Gastrocnemius medialis (tissue), 4 donors: Measurements from ENCODE around the gene CEP112. TPM values are rescaled to one million over a fixed set of nuclear protein-coding genes. Genes with fewer than 3 reads are reported as not detected.
"Not testable (repeated sequence)": the region's sequence is repeated elsewhere in the genome, so short reads cannot be mapped to it uniquely, and the experiment has no call there.

Experiments used
- ATAC-seq, 2 donors: fragments of 150-250 bp; one replicate each; pipeline ENCODE4 v1.9.1; 2016
- DNase-seq, 2 donors: peaks; one replicate each; pipeline ENCODE4 v3.0.0-alpha.2; 2019
- H3K27ac ChIP-seq, 4 donors: fragments of 200-600 bp; sonication (generic); 1 replicate in 1 of 4; 2 replicates in 3 of 4; pipeline ENCODE4 v1.5.1; 2016 to 2018; ENCODE audit warnings: mild to moderate bottlenecking in 2 of 4, moderate library complexity in 1 of 4
- H3K27me3 ChIP-seq, 3 donors: fragments of 200-600 bp; sonication (generic) in 2 of 3; 1 replicate in 1 of 3; 2 replicates in 2 of 3; pipeline versions ENCODE4 v1.5.1 to v1.6.0; 2016 to 2019; ENCODE audit warnings: mild to moderate bottlenecking in 1 of 3, moderate library complexity in 1 of 3
- H3K36me3 ChIP-seq, 2 donors: fragments of 200-600 bp; sonication (generic) in 1 of 2; one replicate each; pipeline ENCODE4 v1.5.1; 2017 to 2018
- H3K4me1 ChIP-seq, 2 donors: fragments of 200-600 bp; sonication (generic) in 1 of 2; one replicate each; pipeline ENCODE4 v1.5.1; 2016 to 2017; ENCODE audit warnings: mild to moderate bottlenecking in 2 of 2
- H3K4me3 ChIP-seq, 4 donors: fragments of 200-600 bp; sonication (generic) in 3 of 4; 1 replicate in 1 of 4; 2 replicates in 3 of 4; pipeline ENCODE4 v1.5.1; 2016 to 2019; ENCODE audit warnings: mild to moderate bottlenecking in 2 of 4
- H3K9me3 ChIP-seq, 3 donors: fragments of 200-600 bp; sonication (generic) in 2 of 3; 1 replicate in 1 of 3; 2 replicates in 2 of 3; pipeline ENCODE4 v1.5.1; 2016 to 2019
- CTCF ChIP-seq, 5 experiments: fragments of 450-650 bp in 3 of 5; fragments of 200-600 bp in 2 of 5; sonication (generic) in 2 of 5; IDR thresholded peaks in 4 of 5; conservative IDR thresholded peaks in 1 of 5; 1 replicate in 4 of 5; 2 replicates in 1 of 5; pipeline ENCODE4 v1.5.1; 2016 to 2019; ENCODE audit warnings: antibody characterized with exemption in 5 of 5, mild to moderate bottlenecking in 3 of 5, moderate library complexity in 3 of 5
- POLR2A ChIP-seq, 2 donors: fragments of 450-650 bp; IDR thresholded peaks; one replicate each; pipeline ENCODE4 v1.6.1; 2017; ENCODE audit warnings: antibody characterized with exemption in 2 of 2, mild to moderate bottlenecking in 2 of 2, moderate library complexity in 2 of 2
- in situ Hi-C, 4 donors: fragments of 200-750 bp; cut with MboI; loops; one replicate each; pipeline versions ENCODE4 v1.15.0 to v1.8.0; 2017; ENCODE audit warnings: low sequenced_read_pairs in 4 of 4
- intact Hi-C: fragments of 100-400 bp; cut with DNase I; formaldehyde crosslinking; loops from one replicate; pipeline ENCODE4 v1.15.1; 2023; ENCODE audit warnings: low total_unique reads
- total RNA-seq, 4 donors: library from RNA; depleted of rRNA; stranded (reverse); fragments of >200 nt; gene quantifications; one replicate each; pipeline versions ENCODE4 v1.1.0 to v1.2.3, GENCODE V29; 2016

The CEP112 gene
- total RNA-seq, 4 donors from 2014 or later, result 6.1 to 8.7 (median 7.1) TPM

- TF ChIP-seq CTCF (IDR thresholded peaks at IDR 0.05 in 4 of 5, conservative IDR thresholded peaks at IDR 0.05 in 1 of 5), result no peak
- no peak for TF ChIP-seq POLR2A (IDR thresholded peaks at IDR 0.05)
- in situ Hi-C loops, result no loop called here
Observed at GRCh38 chr17:66085221-66085620, 106.7 kb downstream of the CEP112 start.

GRCh38 chr17:66080670-66081069, 111.3 kb downstream of the CEP112 start:
- ATAC-seq, DNase-seq, H3K27ac ChIP-seq, H3K36me3 ChIP-seq, H3K4me3 ChIP-seq, intact Hi-C loops, in situ Hi-C loops, H3K9me3 ChIP-seq, H3K4me1 ChIP-seq, H3K27me3 ChIP-seq: not testable (repeated sequence)

More at GRCh38 chr17:66085221-66085620, 106.7 kb downstream of the CEP112 start:
- Histone ChIP-seq H3K4me1 (no peaks in the 10 kb centered on the region), H3K36me3 (no peaks in the 10 kb centered on the region), H3K27me3 (no peaks in the 10 kb centered on the region), H3K27ac (no peak overlapping the region), H3K4me3 (no peak overlapping the region), H3K9me3 (no peaks in the 10 kb centered on the region)
- no peak for ATAC-seq
- DNase-seq, result no peak
- intact Hi-C loops, result no loop called here

GRCh38 chr17:66076546-66077190, 115.3 kb downstream of the CEP112 start:
- in situ Hi-C loops (no loop called here), intact Hi-C loops (no loop called here)
- no peaks in the 10 kb centered on the region for H3K9me3 ChIP-seq
- TF ChIP-seq CTCF (IDR thresholded peaks at IDR 0.05 in 4 of 5, conservative IDR thresholded peaks at IDR 0.05 in 1 of 5) (no peak), POLR2A (IDR thresholded peaks at IDR 0.05) (no peak)
- ATAC-seq, result no peak
- no peak for DNase-seq
- H3K27ac ChIP-seq, result no peak overlapping the region
- H3K4me1 ChIP-seq, result no peaks in the 10 kb centered on the region
- no peaks in the 10 kb centered on the region for H3K36me3 ChIP-seq
- no peaks in the 10 kb centered on the region for H3K27me3 ChIP-seq
- no peak overlapping the region for H3K4me3 ChIP-seq

GRCh38 chr17:66073384-66073783, 118.5 kb downstream of the CEP112 start:
- Histone ChIP-seq H3K27me3 (no peaks in the 10 kb centered on the region), H3K27ac (no peak overlapping the region), H3K4me3 (no peak overlapping the region), H3K36me3 (no peaks in the 10 kb centered on the region), H3K4me1 (no peaks in the 10 kb centered on the region), H3K9me3 (no peaks in the 10 kb centered on the region)
- intact Hi-C loops (no loop called here), in situ Hi-C loops (no loop called here)
- DNase-seq, result no peak
- no peak for TF ChIP-seq POLR2A (IDR thresholded peaks at IDR 0.05)
- TF ChIP-seq CTCF (IDR thresholded peaks at IDR 0.05 in 4 of 5, conservative IDR thresholded peaks at IDR 0.05 in 1 of 5), result no peak
- ATAC-seq, result no peak

GRCh38 chr17:66063686-66064085, 128.2 kb downstream of the CEP112 start:
- intact Hi-C loops, result no loop called here
- DNase-seq (no peak), ATAC-seq (no peak)
- H3K9me3 ChIP-seq, result no peaks in the 10 kb centered on the region
- TF ChIP-seq CTCF (IDR thresholded peaks at IDR 0.05 in 4 of 5, conservative IDR thresholded peaks at IDR 0.05 in 1 of 5) (no peak), POLR2A (IDR thresholded peaks at IDR 0.05) (no peak)
- in situ Hi-C loops, result no loop called here
- H3K27ac ChIP-seq, result no peak overlapping the region
- no peaks in the 10 kb centered on the region for H3K27me3 ChIP-seq
- peaks cover 0 to 19% of the 10 kb centered on the region in 2 donors for H3K36me3 ChIP-seq
- H3K4me3 ChIP-seq, result no peak overlapping the region
- no peaks in the 10 kb centered on the region for H3K4me1 ChIP-seq
